WTC11 (cell line): ENCODE results near the gene AFG3L2. TPM values are rescaled to one million over a fixed set of nuclear protein-coding genes. Genes with fewer than 3 reads are reported as not detected.

Source experiments
- ATAC-seq: fragments of 200-7000 bp; cut with Tn5 transposase; 2 replicates; pipeline ENCODE4 v1.10.0; 2021; ENCODE audit warnings: mild to moderate bottlenecking, moderate library complexity
- CTCF ChIA-PET: fragments of 300-600 bp; sonication (Branson Sonifier 250); formaldehyde crosslinking; loops from one replicate; lab custom pipeline; 2021; ENCODE audit warnings: antibody characterized with exemption; lab: Charles Lee
- POLR2A ChIA-PET: fragments of 350-600 bp; sonication (Branson Sonifier 250); formaldehyde crosslinking; loops from one replicate; lab custom pipeline; 2021; ENCODE audit warnings: antibody characterized with exemption; lab: Charles Lee
- DNase-seq: peaks from one replicate; pipeline ENCODE4 v3.0.0; 2021; ENCODE audit warnings: low spot score
- H3K27ac Mint-ChIP-seq: 2 replicates; pipeline ENCODE4 v1.8.0; 2021; ENCODE audit warnings: mixed read lengths
- H3K27me3 Mint-ChIP-seq: 2 replicates; pipeline ENCODE4 v1.8.0; 2021; ENCODE audit warnings: low read depth, mild to moderate bottlenecking, moderate library complexity, mixed read lengths
- H3K36me3 Mint-ChIP-seq: 2 replicates; pipeline ENCODE4 v1.8.0; 2021; ENCODE audit warnings: mixed read lengths
- H3K4me1 Mint-ChIP-seq: 2 replicates; pipeline ENCODE4 v1.8.0; 2022; ENCODE audit warnings: mixed read lengths
- H3K4me3 Mint-ChIP-seq: 2 replicates; pipeline ENCODE4 v1.8.0; 2021; ENCODE audit warnings: mild to moderate bottlenecking, moderate library complexity, mixed read lengths
- H3K9me3 Mint-ChIP-seq: 2 replicates; pipeline ENCODE4 v1.8.0; 2021; ENCODE audit warnings: mixed read lengths
- CBFB ChIP-seq: sonication (generic); formaldehyde crosslinking; IDR thresholded peaks from 2 replicates; pipeline ENCODE4 v1.8.1; 2022; ENCODE audit warnings: mild to moderate bottlenecking, low read depth, missing genetic modification reagents
- FOXK1 ChIP-seq: sonication (generic); formaldehyde crosslinking; IDR thresholded peaks from 2 replicates; pipeline ENCODE4 v1.8.0; 2022; ENCODE audit warnings: mild to moderate bottlenecking, moderate library complexity, missing genetic modification reagents
- IRF2 ChIP-seq: sonication (generic); formaldehyde crosslinking; IDR thresholded peaks from 2 replicates; pipeline ENCODE4 v1.8.0; 2022; ENCODE audit warnings: low read depth, missing genetic modification reagents, borderline replicate concordance
- NFATC4 ChIP-seq: fragments of 250-450 bp; sonication (Bioruptor Pico); IDR thresholded peaks from 2 replicates; pipeline ENCODE4 v1.9.0; 2021; ENCODE audit warnings: mild to moderate bottlenecking
- TEAD1 ChIP-seq: sonication (generic); formaldehyde crosslinking; IDR thresholded peaks from 2 replicates; pipeline ENCODE4 v1.8.0; 2022; ENCODE audit warnings: mild to moderate bottlenecking, missing genetic modification reagents
- TP53 ChIP-seq: sonication (generic); formaldehyde crosslinking; IDR thresholded peaks from 2 replicates; pipeline ENCODE4 v1.8.1; 2023; ENCODE audit warnings: mild to moderate bottlenecking, missing genetic modification reagents
- ZNF416 ChIP-seq: fragments of 250-450 bp; sonication (Bioruptor Pico); IDR thresholded peaks from 2 replicates; pipeline ENCODE4 v1.9.0; 2021; ENCODE audit warnings: mild to moderate bottlenecking, inconsistent platforms
- total RNA-seq: library from RNA; stranded (reverse); gene quantifications from 3 replicates; pipeline ENCODE4 v1.2.3, GENCODE V29; 2021
- TF ChIP-seq, protein P1 (sequence below): sonication (generic); formaldehyde crosslinking; IDR thresholded peaks from 2 replicates; pipeline ENCODE4 v1.8.0; 2022; ENCODE audit warnings: mild to moderate bottlenecking, missing genetic modification reagents
- TF ChIP-seq, protein P2 (sequence below): sonication (generic); formaldehyde crosslinking; IDR thresholded peaks from 2 replicates; pipeline ENCODE4 v1.8.1; 2023; ENCODE audit warnings: mild to moderate bottlenecking, missing genetic modification reagents
- TF ChIP-seq, protein P3 (sequence below): sonication (generic); formaldehyde crosslinking; IDR thresholded peaks from 2 replicates; pipeline ENCODE4 v1.8.1; 2023; ENCODE audit warnings: mild to moderate bottlenecking, missing genetic modification reagents
- TF ChIP-seq, protein P4 (sequence below): sonication (generic); formaldehyde crosslinking; IDR thresholded peaks from 2 replicates; pipeline ENCODE4 v1.8.1; 2023; ENCODE audit warnings: mild to moderate bottlenecking, moderate library complexity, missing genetic modification reagents
- TF ChIP-seq, protein P5 (sequence below): sonication (generic); formaldehyde crosslinking; IDR thresholded peaks from 2 replicates; pipeline ENCODE4 v1.8.0; 2022; ENCODE audit warnings: mild to moderate bottlenecking, missing genetic modification reagents
- TF ChIP-seq, protein P6 (sequence below): sonication (generic); formaldehyde crosslinking; conservative IDR thresholded peaks from 2 replicates; pipeline ENCODE4 v1.8.1; 2023; ENCODE audit warnings: mild to moderate bottlenecking, low read depth, missing genetic modification reagents, moderate library complexity

Gene AFG3L2
- total RNA-seq, 1 experiment from 2014 or later: 109 TPM

DNA sequence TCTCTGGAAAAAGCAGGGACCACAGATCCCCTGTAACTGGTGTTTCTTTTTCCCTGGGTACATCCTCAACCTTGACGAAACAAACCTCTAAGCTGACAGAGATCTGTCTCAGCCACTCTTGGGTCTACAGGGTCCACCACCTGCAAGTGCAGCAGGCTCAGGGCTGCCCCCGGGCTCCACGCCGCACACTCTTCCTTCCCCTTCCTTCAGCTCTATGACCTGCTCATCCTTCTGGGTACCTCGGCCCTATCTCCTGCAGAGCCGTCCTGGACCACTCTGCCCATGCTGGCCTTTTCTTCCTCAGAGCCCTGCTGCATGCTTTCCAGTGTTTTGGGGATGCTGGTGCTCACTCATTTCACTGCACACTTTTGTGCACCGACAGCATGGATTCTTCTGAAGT lies 41.5 kb downstream of the AFG3L2 start (continued):
- TF ChIP-seq, protein P1, sequence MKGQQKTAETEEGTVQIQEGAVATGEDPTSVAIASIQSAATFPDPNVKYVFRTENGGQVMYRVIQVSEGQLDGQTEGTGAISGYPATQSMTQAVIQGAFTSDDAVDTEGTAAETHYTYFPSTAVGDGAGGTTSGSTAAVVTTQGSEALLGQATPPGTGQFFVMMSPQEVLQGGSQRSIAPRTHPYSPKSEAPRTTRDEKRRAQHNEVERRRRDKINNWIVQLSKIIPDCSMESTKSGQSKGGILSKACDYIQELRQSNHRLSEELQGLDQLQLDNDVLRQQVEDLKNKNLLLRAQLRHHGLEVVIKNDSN (CRISPR knock-in tag): no peak
- TF ChIP-seq, protein P2, sequence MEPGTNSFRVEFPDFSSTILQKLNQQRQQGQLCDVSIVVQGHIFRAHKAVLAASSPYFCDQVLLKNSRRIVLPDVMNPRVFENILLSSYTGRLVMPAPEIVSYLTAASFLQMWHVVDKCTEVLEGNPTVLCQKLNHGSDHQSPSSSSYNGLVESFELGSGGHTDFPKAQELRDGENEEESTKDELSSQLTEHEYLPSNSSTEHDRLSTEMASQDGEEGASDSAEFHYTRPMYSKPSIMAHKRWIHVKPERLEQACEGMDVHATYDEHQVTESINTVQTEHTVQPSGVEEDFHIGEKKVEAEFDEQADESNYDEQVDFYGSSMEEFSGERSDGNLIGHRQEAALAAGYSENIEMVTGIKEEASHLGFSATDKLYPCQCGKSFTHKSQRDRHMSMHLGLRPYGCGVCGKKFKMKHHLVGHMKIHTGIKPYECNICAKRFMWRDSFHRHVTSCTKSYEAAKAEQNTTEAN (CRISPR knock-in tag): no peak
- TF ChIP-seq NFATC4 (CRISPR knock-in tag) (no peak), CBFB (CRISPR knock-in tag) (no peak), IRF2 (CRISPR knock-in tag) (no peak)
- TF ChIP-seq, protein P3, sequence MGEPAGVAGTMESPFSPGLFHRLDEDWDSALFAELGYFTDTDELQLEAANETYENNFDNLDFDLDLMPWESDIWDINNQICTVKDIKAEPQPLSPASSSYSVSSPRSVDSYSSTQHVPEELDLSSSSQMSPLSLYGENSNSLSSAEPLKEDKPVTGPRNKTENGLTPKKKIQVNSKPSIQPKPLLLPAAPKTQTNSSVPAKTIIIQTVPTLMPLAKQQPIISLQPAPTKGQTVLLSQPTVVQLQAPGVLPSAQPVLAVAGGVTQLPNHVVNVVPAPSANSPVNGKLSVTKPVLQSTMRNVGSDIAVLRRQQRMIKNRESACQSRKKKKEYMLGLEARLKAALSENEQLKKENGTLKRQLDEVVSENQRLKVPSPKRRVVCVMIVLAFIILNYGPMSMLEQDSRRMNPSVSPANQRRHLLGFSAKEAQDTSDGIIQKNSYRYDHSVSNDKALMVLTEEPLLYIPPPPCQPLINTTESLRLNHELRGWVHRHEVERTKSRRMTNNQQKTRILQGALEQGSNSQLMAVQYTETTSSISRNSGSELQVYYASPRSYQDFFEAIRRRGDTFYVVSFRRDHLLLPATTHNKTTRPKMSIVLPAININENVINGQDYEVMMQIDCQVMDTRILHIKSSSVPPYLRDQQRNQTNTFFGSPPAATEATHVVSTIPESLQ (CRISPR knock-in tag): no peak

DNA sequence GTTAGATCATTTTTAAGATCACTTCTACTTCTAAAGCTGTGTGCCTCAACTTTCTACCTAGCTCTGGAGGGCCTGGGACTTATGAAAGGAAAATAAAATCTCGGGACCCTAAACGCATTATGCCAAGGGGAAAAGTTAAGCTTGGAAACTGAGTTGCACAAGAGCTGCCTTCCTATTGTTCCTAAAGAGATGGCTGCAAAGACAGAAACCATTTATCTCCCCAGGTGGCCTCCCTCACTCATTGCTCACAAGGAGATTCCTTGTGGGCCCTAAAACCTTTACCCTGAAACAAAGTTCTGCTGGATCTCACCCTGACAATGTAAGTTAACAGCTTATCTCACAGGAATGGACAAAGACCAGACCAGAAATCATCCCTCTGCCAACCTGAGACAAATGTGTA lies 42.2 kb downstream of the AFG3L2 start:
- ATAC-seq (no peak), DNase-seq (no peak)
- Mint-ChIP-seq H3K27ac (peak overlapping the region; percentile 88), H3K36me3 (peaks cover 21% of the 10 kb centered on the region), H3K9me3 (peaks cover 7% of the 10 kb centered on the region), H3K27me3 (no peaks in the 10 kb centered on the region), H3K4me3 (peak overlapping the region; percentile 41), H3K4me1 (peaks cover 58% of the 10 kb centered on the region)
- CTCF ChIA-PET: interaction anchor here (1.1 to 3.9 kb wide), 9 partner anchors 10 to 243 kb away, joined by 3 to 19 read pairs (median 4); partner anchors contain the start of gene AFG3L2
- POLR2A ChIA-PET: interaction anchor here (0.9 to 2.0 kb wide), 3 partner anchors 42 to 47 kb away, joined by 3 to 13 read pairs (median 4); partner anchors contain the start of gene AFG3L2
- TF ChIP-seq NFATC4 (CRISPR knock-in tag): no peak
- no peak for TF ChIP-seq ZNF416 (CRISPR knock-in tag)
- no peak for TF ChIP-seq TP53 (CRISPR knock-in tag)
- TF ChIP-seq, protein P4, sequence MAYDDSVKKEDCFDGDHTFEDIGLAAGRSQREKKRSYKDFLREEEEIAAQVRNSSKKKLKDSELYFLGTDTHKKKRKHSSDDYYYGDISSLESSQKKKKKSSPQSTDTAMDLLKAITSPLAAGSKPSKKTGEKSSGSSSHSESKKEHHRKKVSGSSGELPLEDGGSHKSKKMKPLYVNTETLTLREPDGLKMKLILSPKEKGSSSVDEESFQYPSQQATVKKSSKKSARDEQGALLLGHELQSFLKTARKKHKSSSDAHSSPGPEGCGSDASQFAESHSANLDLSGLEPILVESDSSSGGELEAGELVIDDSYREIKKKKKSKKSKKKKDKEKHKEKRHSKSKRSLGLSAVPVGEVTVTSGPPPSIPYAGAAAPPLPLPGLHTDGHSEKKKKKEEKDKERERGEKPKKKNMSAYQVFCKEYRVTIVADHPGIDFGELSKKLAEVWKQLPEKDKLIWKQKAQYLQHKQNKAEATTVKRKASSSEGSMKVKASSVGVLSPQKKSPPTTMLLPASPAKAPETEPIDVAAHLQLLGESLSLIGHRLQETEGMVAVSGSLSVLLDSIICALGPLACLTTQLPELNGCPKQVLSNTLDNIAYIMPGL (CRISPR knock-in tag): no peak
- TF ChIP-seq, all 79 proteins: peak for 0

DNA sequence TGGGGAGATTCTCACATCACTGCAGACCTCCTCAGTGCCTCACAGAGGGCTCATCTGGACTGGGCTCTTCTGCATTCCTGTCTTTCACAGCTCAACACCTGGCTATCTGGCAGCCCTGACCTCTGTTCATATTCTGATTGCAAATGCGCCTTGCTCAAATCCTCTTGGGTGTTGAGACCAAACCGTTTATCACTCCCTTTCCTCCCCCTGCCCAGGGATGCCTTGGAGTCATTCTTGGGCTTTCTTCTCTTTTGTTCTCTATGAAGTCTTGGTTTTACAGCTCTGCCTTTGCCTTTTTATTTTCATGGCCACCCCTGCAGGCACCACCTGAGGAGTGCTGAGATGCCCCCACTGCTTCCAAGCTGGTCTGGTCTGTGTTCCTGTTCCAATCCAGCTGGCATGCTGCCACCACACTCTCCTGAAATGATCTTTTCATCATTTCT lies 42.6 kb downstream of the AFG3L2 start:
- peaks cover 58% of the 10 kb centered on the region for H3K4me1 Mint-ChIP-seq
- H3K36me3 Mint-ChIP-seq: peaks cover 26% of the 10 kb centered on the region
- H3K4me3 Mint-ChIP-seq: peak overlapping the region; percentile 41
- POLR2A ChIA-PET: interaction anchor here (0.9 to 1.0 kb wide), 2 partner anchors 43 to 46 kb away, joined by 3 to 4 read pairs; partner anchors contain the start of gene AFG3L2
- CTCF ChIA-PET: interaction anchor here (0.7 to 3.9 kb wide), 8 partner anchors 27 to 63 kb away, joined by 3 to 19 read pairs (median 4); partner anchors contain the start of gene AFG3L2
- H3K27ac Mint-ChIP-seq: peak overlapping the region; percentile 86
- DNase-seq (no peak), ATAC-seq (peak; percentile 16)
- TF ChIP-seq, protein P5, sequence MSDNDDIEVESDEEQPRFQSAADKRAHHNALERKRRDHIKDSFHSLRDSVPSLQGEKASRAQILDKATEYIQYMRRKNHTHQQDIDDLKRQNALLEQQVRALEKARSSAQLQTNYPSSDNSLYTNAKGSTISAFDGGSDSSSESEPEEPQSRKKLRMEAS: 0 out of 2 replicates have a peak, but pooled peaks have one; percentile 15
- peak; percentile 26; the same call in 1 of the 2 replicates for TF ChIP-seq TEAD1
- TF ChIP-seq, protein P6, sequence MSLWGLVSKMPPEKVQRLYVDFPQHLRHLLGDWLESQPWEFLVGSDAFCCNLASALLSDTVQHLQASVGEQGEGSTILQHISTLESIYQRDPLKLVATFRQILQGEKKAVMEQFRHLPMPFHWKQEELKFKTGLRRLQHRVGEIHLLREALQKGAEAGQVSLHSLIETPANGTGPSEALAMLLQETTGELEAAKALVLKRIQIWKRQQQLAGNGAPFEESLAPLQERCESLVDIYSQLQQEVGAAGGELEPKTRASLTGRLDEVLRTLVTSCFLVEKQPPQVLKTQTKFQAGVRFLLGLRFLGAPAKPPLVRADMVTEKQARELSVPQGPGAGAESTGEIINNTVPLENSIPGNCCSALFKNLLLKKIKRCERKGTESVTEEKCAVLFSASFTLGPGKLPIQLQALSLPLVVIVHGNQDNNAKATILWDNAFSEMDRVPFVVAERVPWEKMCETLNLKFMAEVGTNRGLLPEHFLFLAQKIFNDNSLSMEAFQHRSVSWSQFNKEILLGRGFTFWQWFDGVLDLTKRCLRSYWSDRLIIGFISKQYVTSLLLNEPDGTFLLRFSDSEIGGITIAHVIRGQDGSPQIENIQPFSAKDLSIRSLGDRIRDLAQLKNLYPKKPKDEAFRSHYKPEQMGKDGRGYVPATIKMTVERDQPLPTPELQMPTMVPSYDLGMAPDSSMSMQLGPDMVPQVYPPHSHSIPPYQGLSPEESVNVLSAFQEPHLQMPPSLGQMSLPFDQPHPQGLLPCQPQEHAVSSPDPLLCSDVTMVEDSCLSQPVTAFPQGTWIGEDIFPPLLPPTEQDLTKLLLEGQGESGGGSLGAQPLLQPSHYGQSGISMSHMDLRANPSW (CRISPR knock-in tag): no peak
- 0 out of 2 replicates have a peak, but pooled peaks have one; percentile 19 for TF ChIP-seq FOXK1 (CRISPR knock-in tag)
- H3K27me3 Mint-ChIP-seq: no peaks in the 10 kb centered on the region
- peaks cover 7% of the 10 kb centered on the region for H3K9me3 Mint-ChIP-seq
